ENCODE data around the gene PACSIN2. TPM values are rescaled to one million over a fixed set of nuclear protein-coding genes. Genes with fewer than 3 reads are reported as not detected.

PACSIN2 gene
- total and polyA plus RNA-seq, 2 experiments from 2014 or later = 23.5 to 57.3 TPM

DNA sequence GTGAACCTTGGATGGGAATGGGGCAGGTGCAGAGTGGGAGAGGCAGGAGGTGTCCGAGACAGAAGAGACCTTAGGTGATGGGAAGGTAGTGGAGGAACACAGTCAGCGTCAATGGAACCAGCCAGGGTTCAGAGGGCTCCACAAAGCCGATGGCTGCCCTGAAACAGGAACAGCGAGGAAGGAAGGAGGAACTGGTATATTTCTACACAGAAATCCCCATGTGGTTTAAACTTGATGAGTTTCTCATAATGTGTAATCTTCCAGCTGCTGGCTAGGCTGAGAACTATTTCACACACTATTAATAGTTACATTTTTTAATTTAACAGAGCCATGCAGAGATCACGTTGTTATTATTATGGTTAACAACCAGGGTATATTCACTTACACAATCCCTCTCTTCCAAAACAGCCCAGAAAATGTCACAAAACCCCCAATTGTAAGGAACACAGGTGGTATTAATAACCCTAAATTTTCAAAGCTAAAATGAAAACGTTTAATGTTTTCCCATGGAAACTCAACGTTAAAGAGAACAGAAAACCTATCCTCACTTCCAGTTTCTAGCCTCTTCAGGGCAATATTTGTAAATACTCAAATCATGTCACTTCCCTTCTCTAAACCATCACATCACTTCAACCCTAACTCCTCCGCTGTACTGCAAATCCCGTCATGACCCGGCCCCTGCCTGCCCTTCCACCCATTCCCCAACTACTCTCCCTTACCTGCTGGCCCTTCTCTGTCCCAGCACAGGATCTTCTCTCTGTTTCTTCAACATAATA, 83.3 kb downstream of the PACSIN2 start:
- Histone ChIP-seq H3K27me3 (ENCODE audit: insufficient read depth) (no peaks in the 10 kb centered on the region), H3K9me2 (ENCODE audit: insufficient read depth) (no peaks in the 10 kb centered on the region), H3K79me2 (replicated peaks; ENCODE audit: insufficient read depth) (peaks cover 100% of the 10 kb centered on the region), H3K4me3 (no peak overlapping the region), H4K20me1 (replicated peaks; ENCODE audit: insufficient read depth) (peaks cover 49% of the 10 kb centered on the region), H3K4me2 (no peak overlapping the region), H2AFZ (no peak overlapping the region), H3K36me3 (ENCODE audit: insufficient read depth) (no peaks in the 10 kb centered on the region), H3K27ac (ENCODE audit: low read depth) (no peak overlapping the region; the same call in 1 of the 2 replicates), H3K4me1 (ENCODE audit: insufficient read depth) (no peaks in the 10 kb centered on the region), H3F3A (replicated peaks; ENCODE audit: low read depth) (no peaks in the 10 kb centered on the region)
- TF ChIP-seq ZNF331 (CRISPR knock-in tag; IDR thresholded peaks at IDR 0.05; ENCODE audit: low read depth) = no peak
- no peak overlapping the region for H3K4me3 Mint-ChIP-seq
- H3K4me1 Mint-ChIP-seq = peaks cover 10% of the 10 kb centered on the region
- H3K27me3 Mint-ChIP-seq (ENCODE audit: insufficient read depth, low read depth, poor library complexity) = peaks cover 9% of the 10 kb centered on the region
- H3K27ac Mint-ChIP-seq = 0 out of 2 replicates have a peak overlapping the region, but pooled peaks have one; percentile 30
- DNase-seq (ENCODE audit: low spot score) (no peak), ATAC-seq (no peak)
- H3K9me3 Mint-ChIP-seq = no peaks in the 10 kb centered on the region
- H3K36me3 Mint-ChIP-seq (ENCODE audit: low read depth) = no peaks in the 10 kb centered on the region

DNA sequence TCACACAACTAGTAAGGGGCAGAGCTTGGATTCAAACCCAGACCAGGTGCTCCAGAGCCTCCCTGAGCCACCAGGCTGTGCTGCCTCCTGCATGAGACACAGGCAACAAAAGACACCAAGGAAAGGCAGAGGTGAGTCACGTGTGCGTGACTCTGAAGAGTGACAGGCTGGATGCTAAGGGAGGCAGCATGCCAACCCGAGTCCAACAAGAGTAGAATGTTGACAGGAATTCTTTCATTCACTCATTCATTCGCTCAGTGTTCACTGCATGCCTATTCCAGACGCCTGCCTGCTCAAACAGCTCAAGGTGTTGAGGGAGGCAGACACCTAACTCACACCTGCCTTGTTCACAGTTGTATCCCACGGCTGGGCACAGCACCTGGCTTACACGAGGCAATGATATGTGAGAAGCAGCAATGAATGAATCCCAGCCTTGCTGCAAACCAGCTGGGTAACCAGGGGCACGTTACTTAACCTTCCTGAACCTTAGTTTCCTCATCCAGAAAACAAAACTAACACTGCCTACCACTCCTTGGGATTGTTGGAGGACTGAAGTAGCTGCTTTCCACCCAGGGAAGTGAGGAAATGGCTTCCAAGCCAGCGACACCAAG, 84.0 kb downstream of the PACSIN2 start:
- Mint-ChIP-seq H3K9me3 (no peaks in the 10 kb centered on the region), H3K36me3 (ENCODE audit: low read depth) (no peaks in the 10 kb centered on the region), H3K4me3 (no peak overlapping the region), H3K4me1 (peaks cover 16% of the 10 kb centered on the region), H3K27ac (0 out of 2 replicates have a peak overlapping the region, but pooled peaks have one; percentile 30), H3K27me3 (ENCODE audit: insufficient read depth, low read depth, poor library complexity) (peaks cover 9% of the 10 kb centered on the region)
- no peaks in the 10 kb centered on the region for H3K27me3 ChIP-seq (ENCODE audit: insufficient read depth)
- H3K79me2 ChIP-seq (replicated peaks; ENCODE audit: insufficient read depth) = peaks cover 100% of the 10 kb centered on the region
- H3K9me2 ChIP-seq (ENCODE audit: insufficient read depth) = no peaks in the 10 kb centered on the region
- no peaks in the 10 kb centered on the region for H3F3A ChIP-seq (replicated peaks; ENCODE audit: low read depth)
- peak; percentile 59 for ATAC-seq
- H2AFZ ChIP-seq = no peak overlapping the region
- H3K4me3 ChIP-seq = no peak overlapping the region
- H3K36me3 ChIP-seq (ENCODE audit: insufficient read depth) = no peaks in the 10 kb centered on the region
- no peak overlapping the region for H3K27ac ChIP-seq (ENCODE audit: low read depth)
- H4K20me1 ChIP-seq (replicated peaks; ENCODE audit: insufficient read depth) = peaks cover 46% of the 10 kb centered on the region
- H3K4me2 ChIP-seq = no peak overlapping the region
- no peaks in the 10 kb centered on the region for H3K4me1 ChIP-seq (ENCODE audit: insufficient read depth)
- DNase-seq (ENCODE audit: low spot score) = no peak
- TF ChIP-seq ZNF114 (CRISPR knock-in tag; IDR thresholded peaks at IDR 0.05) = no peak
- TF ChIP-seq STAT1 (IDR thresholded peaks at IDR 0.05; ENCODE audit: unreplicated experiment) = no peak
- no peak for TF ChIP-seq EZH2phosphoT487 (IDR thresholded peaks at IDR 0.05; ENCODE audit: unreplicated experiment)
- TF ChIP-seq, protein P1, sequence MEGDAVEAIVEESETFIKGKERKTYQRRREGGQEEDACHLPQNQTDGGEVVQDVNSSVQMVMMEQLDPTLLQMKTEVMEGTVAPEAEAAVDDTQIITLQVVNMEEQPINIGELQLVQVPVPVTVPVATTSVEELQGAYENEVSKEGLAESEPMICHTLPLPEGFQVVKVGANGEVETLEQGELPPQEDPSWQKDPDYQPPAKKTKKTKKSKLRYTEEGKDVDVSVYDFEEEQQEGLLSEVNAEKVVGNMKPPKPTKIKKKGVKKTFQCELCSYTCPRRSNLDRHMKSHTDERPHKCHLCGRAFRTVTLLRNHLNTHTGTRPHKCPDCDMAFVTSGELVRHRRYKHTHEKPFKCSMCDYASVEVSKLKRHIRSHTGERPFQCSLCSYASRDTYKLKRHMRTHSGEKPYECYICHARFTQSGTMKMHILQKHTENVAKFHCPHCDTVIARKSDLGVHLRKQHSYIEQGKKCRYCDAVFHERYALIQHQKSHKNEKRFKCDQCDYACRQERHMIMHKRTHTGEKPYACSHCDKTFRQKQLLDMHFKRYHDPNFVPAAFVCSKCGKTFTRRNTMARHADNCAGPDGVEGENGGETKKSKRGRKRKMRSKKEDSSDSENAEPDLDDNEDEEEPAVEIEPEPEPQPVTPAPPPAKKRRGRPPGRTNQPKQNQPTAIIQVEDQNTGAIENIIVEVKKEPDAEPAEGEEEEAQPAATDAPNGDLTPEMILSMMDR (conservative IDR thresholded peaks at IDR 0.05; ENCODE audit: low read depth in 2 of 2) = peak in 1 of 2 experiments; percentile 20; a peak in 1 of 4 replicates
- TF ChIP-seq, protein P2, sequence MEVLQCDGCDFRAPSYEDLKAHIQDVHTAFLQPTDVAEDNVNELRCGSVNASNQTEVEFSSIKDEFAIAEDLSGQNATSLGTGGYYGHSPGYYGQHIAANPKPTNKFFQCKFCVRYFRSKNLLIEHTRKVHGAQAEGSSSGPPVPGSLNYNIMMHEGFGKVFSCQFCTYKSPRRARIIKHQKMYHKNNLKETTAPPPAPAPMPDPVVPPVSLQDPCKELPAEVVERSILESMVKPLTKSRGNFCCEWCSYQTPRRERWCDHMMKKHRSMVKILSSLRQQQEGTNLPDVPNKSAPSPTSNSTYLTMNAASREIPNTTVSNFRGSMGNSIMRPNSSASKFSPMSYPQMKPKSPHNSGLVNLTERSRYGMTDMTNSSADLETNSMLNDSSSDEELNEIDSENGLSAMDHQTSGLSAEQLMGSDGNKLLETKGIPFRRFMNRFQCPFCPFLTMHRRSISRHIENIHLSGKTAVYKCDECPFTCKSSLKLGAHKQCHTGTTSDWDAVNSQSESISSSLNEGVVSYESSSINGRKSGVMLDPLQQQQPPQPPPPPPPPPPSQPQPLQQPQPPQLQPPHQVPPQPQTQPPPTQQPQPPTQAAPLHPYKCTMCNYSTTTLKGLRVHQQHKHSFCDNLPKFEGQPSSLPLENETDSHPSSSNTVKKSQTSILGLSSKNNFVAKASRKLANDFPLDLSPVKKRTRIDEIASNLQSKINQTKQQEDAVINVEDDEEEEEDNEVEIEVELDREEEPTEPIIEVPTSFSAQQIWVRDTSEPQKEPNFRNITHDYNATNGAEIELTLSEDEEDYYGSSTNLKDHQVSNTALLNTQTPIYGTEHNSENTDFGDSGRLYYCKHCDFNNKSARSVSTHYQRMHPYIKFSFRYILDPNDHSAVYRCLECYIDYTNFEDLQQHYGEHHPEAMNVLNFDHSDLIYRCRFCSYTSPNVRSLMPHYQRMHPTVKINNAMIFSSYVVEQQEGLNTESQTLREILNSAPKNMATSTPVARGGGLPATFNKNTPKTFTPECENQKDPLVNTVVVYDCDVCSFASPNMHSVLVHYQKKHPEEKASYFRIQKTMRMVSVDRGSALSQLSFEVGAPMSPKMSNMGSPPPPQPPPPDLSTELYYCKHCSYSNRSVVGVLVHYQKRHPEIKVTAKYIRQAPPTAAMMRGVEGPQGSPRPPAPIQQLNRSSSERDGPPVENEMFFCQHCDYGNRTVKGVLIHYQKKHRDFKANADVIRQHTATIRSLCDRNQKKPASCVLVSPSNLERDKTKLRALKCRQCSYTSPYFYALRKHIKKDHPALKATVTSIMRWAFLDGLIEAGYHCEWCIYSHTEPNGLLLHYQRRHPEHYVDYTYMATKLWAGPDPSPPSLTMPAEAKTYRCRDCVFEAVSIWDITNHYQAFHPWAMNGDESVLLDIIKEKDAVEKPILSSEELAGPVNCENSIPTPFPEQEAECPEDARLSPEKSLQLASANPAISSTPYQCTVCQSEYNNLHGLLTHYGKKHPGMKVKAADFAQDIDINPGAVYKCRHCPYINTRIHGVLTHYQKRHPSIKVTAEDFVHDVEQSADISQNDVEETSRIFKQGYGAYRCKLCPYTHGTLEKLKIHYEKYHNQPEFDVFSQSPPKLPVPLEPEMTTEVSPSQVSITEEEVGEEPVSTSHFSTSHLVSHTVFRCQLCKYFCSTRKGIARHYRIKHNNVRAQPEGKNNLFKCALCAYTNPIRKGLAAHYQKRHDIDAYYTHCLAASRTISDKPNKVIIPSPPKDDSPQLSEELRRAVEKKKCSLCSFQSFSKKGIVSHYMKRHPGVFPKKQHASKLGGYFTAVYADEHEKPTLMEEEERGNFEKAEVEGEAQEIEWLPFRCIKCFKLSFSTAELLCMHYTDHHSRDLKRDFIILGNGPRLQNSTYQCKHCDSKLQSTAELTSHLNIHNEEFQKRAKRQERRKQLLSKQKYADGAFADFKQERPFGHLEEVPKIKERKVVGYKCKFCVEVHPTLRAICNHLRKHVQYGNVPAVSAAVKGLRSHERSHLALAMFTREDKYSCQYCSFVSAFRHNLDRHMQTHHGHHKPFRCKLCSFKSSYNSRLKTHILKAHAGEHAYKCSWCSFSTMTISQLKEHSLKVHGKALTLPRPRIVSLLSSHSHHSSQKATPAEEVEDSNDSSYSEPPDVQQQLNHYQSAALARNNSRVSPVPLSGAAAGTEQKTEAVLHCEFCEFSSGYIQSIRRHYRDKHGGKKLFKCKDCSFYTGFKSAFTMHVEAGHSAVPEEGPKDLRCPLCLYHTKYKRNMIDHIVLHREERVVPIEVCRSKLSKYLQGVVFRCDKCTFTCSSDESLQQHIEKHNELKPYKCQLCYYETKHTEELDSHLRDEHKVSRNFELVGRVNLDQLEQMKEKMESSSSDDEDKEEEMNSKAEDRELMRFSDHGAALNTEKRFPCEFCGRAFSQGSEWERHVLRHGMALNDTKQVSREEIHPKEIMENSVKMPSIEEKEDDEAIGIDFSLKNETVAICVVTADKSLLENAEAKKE (CRISPR knock-in tag; IDR thresholded peaks at IDR 0.05) = no peak
- TF ChIP-seq, protein P3, sequence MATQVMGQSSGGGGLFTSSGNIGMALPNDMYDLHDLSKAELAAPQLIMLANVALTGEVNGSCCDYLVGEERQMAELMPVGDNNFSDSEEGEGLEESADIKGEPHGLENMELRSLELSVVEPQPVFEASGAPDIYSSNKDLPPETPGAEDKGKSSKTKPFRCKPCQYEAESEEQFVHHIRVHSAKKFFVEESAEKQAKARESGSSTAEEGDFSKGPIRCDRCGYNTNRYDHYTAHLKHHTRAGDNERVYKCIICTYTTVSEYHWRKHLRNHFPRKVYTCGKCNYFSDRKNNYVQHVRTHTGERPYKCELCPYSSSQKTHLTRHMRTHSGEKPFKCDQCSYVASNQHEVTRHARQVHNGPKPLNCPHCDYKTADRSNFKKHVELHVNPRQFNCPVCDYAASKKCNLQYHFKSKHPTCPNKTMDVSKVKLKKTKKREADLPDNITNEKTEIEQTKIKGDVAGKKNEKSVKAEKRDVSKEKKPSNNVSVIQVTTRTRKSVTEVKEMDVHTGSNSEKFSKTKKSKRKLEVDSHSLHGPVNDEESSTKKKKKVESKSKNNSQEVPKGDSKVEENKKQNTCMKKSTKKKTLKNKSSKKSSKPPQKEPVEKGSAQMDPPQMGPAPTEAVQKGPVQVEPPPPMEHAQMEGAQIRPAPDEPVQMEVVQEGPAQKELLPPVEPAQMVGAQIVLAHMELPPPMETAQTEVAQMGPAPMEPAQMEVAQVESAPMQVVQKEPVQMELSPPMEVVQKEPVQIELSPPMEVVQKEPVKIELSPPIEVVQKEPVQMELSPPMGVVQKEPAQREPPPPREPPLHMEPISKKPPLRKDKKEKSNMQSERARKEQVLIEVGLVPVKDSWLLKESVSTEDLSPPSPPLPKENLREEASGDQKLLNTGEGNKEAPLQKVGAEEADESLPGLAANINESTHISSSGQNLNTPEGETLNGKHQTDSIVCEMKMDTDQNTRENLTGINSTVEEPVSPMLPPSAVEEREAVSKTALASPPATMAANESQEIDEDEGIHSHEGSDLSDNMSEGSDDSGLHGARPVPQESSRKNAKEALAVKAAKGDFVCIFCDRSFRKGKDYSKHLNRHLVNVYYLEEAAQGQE (IDR thresholded peaks at IDR 0.05; ENCODE audit: unreplicated experiment) = no peak

All from GM23338 (cell line).